GM13977 (cell line): ENCODE results near the gene KXD1.

Experiments used
- DNase-seq: peaks from one replicate; pipeline ENCODE4 v3.0.0; 2012; ENCODE audit warnings: low spot score
- CTCF ChIP-seq: IDR thresholded peaks from 2 replicates; pipeline ENCODE4 v1.5.1; 2012; ENCODE audit warnings: mild to moderate bottlenecking, control low read depth; ENCODE audit not compliant: insufficient read depth; ENCODE audit errors: extremely low read depth, missing control alignments
- in situ Hi-C: fragments of 300-500 bp; cut with MboI; formaldehyde crosslinking; loops from one replicate; pipeline ENCODE4 v1.12.0; 2022; ENCODE audit warnings: low sequenced_read_pairs, low pct_unique_long_range_greater_than_20kb, mixed read lengths, inconsistent platforms; ENCODE audit not compliant: unreplicated experiment

KXD1 gene

GRCh38 chr19:18610245-18610555 is 52.5 kb downstream of the KXD1 start:
- peak; percentile 34 for DNase-seq
- TF ChIP-seq CTCF: no peak
- in situ Hi-C loops: no loop called here

- in situ Hi-C loops: no loop called here
- TF ChIP-seq CTCF: no peak
- DNase-seq: peak; percentile 31
These were observed 53.1 kb downstream of the KXD1 start for GRCh38 chr19:18610556-18611326.

- DNase-seq: no peak
- in situ Hi-C loops: no loop called here
These were observed 53.8 kb downstream of the KXD1 start for GRCh38 chr19:18611327-18612050.

GRCh38 chr19:18612051-18612771 is 54.5 kb downstream of the KXD1 start:
- in situ Hi-C loops: no loop called here
- no peak for TF ChIP-seq CTCF
- DNase-seq: peak; percentile 51

More at GRCh38 chr19:18611327-18612050, 53.8 kb downstream of the KXD1 start:
- TF ChIP-seq CTCF: no peak

- peak; percentile 50 for DNase-seq
- in situ Hi-C loops: no loop called here
- TF ChIP-seq CTCF: no peak
These were observed 55.3 kb downstream of the KXD1 start, which contains the start of gene TMEM59L for GRCh38 chr19:18612772-18613588. Gene TMEM59L (plus strand): TSS chr19:18612870. CDS start chr19:18612959, 89 bp downstream.
